ENCODE data around the gene THOC6. TPM values are rescaled to one million over a fixed set of nuclear protein-coding genes. Genes with fewer than 3 reads are reported as not detected.

THOC6 gene
- total and polyA plus RNA-seq, 9 of the 15 experiments (the other 6 are each of a cell fraction or from before 2014, with no cell fraction given): 2.5 to 65.4 (median 42.3) TPM

DNA sequence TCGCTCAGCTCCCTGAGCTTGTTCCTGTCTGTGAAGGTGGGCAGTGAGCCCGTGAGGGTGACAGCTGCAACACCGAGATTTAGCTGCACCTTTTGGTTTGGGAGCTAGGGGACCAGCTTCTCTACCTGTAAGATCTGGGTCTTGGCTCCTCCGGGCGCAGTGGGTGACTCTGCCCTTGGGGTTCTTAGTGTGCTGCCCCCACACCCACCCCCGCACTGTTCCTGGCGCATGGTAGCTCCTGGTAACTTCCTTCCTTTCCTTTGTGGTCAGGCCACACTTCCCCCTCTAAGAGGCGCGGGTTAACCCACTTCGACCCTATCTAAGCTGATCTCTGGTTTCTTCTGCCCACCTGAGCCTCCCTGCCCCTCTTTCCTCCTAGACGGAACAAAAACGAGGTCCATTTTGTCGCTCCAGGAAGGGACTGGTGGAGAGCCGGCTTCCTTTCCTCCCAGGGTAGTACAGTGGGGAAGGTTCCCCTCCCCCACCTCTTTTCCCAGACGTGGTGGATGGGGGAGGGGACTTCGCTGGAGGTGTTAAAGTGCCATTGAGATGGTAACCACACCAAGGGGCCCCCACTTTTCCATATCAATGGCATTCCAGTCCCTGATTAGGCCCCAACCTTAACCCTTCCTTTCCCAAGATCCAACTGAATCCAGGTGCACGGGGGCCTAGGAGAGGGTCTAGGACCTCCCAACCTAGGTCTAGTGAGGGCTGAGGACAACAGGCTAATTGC, 15.7 kb upstream of the THOC6 start (continued):
- TF ChIP-seq, protein P1, sequence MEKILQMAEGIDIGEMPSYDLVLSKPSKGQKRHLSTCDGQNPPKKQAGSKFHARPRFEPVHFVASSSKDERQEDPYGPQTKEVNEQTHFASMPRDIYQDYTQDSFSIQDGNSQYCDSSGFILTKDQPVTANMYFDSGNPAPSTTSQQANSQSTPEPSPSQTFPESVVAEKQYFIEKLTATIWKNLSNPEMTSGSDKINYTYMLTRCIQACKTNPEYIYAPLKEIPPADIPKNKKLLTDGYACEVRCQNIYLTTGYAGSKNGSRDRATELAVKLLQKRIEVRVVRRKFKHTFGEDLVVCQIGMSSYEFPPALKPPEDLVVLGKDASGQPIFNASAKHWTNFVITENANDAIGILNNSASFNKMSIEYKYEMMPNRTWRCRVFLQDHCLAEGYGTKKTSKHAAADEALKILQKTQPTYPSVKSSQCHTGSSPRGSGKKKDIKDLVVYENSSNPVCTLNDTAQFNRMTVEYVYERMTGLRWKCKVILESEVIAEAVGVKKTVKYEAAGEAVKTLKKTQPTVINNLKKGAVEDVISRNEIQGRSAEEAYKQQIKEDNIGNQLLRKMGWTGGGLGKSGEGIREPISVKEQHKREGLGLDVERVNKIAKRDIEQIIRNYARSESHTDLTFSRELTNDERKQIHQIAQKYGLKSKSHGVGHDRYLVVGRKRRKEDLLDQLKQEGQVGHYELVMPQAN (IDR thresholded peaks at IDR 0.05; ENCODE audit: borderline replicate concordance): peak; percentile 41; the same call in 1 of the 2 replicates
- no peak for TF ChIP-seq ILK (tag; IDR thresholded peaks at IDR 0.05; ENCODE audit: borderline replicate concordance, low read depth)
- TF ChIP-seq, protein P2, sequence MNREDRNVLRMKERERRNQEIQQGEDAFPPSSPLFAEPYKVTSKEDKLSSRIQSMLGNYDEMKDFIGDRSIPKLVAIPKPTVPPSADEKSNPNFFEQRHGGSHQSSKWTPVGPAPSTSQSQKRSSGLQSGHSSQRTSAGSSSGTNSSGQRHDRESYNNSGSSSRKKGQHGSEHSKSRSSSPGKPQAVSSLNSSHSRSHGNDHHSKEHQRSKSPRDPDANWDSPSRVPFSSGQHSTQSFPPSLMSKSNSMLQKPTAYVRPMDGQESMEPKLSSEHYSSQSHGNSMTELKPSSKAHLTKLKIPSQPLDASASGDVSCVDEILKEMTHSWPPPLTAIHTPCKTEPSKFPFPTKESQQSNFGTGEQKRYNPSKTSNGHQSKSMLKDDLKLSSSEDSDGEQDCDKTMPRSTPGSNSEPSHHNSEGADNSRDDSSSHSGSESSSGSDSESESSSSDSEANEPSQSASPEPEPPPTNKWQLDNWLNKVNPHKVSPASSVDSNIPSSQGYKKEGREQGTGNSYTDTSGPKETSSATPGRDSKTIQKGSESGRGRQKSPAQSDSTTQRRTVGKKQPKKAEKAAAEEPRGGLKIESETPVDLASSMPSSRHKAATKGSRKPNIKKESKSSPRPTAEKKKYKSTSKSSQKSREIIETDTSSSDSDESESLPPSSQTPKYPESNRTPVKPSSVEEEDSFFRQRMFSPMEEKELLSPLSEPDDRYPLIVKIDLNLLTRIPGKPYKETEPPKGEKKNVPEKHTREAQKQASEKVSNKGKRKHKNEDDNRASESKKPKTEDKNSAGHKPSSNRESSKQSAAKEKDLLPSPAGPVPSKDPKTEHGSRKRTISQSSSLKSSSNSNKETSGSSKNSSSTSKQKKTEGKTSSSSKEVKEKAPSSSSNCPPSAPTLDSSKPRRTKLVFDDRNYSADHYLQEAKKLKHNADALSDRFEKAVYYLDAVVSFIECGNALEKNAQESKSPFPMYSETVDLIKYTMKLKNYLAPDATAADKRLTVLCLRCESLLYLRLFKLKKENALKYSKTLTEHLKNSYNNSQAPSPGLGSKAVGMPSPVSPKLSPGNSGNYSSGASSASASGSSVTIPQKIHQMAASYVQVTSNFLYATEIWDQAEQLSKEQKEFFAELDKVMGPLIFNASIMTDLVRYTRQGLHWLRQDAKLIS (CRISPR knock-in tag; IDR thresholded peaks at IDR 0.05): no peak
- TF ChIP-seq, protein P3, sequence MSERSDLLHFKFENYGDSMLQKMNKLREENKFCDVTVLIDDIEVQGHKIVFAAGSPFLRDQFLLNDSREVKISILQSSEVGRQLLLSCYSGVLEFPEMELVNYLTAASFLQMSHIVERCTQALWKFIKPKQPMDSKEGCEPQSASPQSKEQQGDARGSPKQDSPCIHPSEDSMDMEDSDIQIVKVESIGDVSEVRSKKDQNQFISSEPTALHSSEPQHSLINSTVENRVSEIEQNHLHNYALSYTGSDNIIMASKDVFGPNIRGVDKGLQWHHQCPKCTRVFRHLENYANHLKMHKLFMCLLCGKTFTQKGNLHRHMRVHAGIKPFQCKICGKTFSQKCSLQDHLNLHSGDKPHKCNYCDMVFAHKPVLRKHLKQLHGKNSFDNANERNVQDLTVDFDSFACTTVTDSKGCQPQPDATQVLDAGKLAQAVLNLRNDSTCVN (CRISPR knock-in tag; IDR thresholded peaks at IDR 0.05): no peak
- peak; percentile 61; the same call in 1 of the 2 replicates for TF ChIP-seq TAF7 (tag; IDR thresholded peaks at IDR 0.05)
- TF ChIP-seq, protein P4, sequence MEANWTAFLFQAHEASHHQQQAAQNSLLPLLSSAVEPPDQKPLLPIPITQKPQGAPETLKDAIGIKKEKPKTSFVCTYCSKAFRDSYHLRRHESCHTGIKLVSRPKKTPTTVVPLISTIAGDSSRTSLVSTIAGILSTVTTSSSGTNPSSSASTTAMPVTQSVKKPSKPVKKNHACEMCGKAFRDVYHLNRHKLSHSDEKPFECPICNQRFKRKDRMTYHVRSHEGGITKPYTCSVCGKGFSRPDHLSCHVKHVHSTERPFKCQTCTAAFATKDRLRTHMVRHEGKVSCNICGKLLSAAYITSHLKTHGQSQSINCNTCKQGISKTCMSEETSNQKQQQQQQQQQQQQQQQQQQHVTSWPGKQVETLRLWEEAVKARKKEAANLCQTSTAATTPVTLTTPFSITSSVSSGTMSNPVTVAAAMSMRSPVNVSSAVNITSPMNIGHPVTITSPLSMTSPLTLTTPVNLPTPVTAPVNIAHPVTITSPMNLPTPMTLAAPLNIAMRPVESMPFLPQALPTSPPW (CRISPR knock-in tag; IDR thresholded peaks at IDR 0.05): peak; percentile 79
- TF ChIP-seq, protein P5, sequence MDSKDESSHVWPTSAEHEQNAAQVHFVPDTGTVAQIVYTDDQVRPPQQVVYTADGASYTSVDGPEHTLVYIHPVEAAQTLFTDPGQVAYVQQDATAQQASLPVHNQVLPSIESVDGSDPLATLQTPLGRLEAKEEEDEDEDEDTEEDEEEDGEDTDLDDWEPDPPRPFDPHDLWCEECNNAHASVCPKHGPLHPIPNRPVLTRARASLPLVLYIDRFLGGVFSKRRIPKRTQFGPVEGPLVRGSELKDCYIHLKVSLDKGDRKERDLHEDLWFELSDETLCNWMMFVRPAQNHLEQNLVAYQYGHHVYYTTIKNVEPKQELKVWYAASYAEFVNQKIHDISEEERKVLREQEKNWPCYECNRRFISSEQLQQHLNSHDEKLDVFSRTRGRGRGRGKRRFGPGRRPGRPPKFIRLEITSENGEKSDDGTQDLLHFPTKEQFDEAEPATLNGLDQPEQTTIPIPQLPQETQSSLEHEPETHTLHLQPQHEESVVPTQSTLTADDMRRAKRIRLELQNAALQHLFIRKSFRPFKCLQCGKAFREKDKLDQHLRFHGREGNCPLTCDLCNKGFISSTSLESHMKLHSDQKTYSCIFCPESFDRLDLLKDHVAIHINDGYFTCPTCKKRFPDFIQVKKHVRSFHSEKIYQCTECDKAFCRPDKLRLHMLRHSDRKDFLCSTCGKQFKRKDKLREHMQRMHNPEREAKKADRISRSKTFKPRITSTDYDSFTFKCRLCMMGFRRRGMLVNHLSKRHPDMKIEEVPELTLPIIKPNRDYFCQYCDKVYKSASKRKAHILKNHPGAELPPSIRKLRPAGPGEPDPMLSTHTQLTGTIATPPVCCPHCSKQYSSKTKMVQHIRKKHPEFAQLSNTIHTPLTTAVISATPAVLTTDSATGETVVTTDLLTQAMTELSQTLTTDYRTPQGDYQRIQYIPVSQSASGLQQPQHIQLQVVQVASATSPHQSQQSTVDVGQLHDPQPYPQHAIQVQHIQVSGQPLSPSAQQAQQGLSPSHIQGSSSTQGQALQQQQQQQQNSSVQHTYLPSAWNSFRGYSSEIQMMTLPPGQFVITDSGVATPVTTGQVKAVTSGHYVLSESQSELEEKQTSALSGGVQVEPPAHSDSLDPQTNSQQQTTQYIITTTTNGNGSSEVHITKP (IDR thresholded peaks at IDR 0.05; ENCODE audit: partially characterized antibody): peak; percentile 73
- TF ChIP-seq, protein P6, sequence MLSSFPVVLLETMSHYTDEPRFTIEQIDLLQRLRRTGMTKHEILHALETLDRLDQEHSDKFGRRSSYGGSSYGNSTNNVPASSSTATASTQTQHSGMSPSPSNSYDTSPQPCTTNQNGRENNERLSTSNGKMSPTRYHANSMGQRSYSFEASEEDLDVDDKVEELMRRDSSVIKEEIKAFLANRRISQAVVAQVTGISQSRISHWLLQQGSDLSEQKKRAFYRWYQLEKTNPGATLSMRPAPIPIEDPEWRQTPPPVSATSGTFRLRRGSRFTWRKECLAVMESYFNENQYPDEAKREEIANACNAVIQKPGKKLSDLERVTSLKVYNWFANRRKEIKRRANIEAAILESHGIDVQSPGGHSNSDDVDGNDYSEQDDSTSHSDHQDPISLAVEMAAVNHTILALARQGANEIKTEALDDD (IDR thresholded peaks at IDR 0.05): peak; percentile 76; the same call in 1 of the 2 replicates
- TF ChIP-seq SIN3A (IDR thresholded peaks at IDR 0.05; ENCODE audit: borderline replicate concordance in 2 of 2, control insufficient read depth in 1 of 2, low read depth in 2 of 2, low read length in 2 of 2): peak in 1 of 2 experiments; percentile 41; a peak in 1 of 4 replicates
- no peak for TF ChIP-seq PCBP1 (IDR thresholded peaks at IDR 0.05; ENCODE audit: low read depth, low read length, poor library complexity, severe bottlenecking)
- TF ChIP-seq ZNF175 (CRISPR knock-in tag; IDR thresholded peaks at IDR 0.05; ENCODE audit: low read depth): no peak

Data from K562 (cell line).